IMR-90 (cell line): ENCODE data around the gene MPPED1. TPM values are rescaled to one million over a fixed set of nuclear protein-coding genes. Genes with fewer than 3 reads are reported as not detected.

Source experiments
- ATAC-seq: fragments of 200-7000 bp; cut with Tn5 transposase; 2 replicates; pipeline ENCODE4 v1.9.1; 2020; ENCODE audit warnings: low read depth, mild to moderate bottlenecking, moderate library complexity
- BruUV-seq: library from RNA; stranded (reverse); fragments of 400-500 nt; replicated peaks from 2 replicates; lab custom pipeline; 2021; lab: Mats Ljungman, UMichigan
- CTCF ChIA-PET: fragments of 300-600 bp; formaldehyde crosslinking; extraction: SDS; loops from one replicate; lab custom pipeline; 2021; ENCODE audit warnings: antibody characterized with exemption; lab: Yijun Ruan, JAX
- POLR2A ChIA-PET: fragments of 300-600 bp; sonication (Branson Sonifier 250); formaldehyde crosslinking; loops from one replicate; lab custom pipeline; 2022; ENCODE audit warnings: antibody characterized with exemption; ENCODE audit not compliant: unreplicated experiment; lab: Charles Lee
- DNase-seq: peaks from one replicate; pipeline ENCODE4 v3.0.0; 2013
- H2AFZ ChIP-seq: replicated peaks from 2 replicates; pipeline ENCODE3; 2013; ENCODE audit warnings: low read length, mild to moderate bottlenecking; ENCODE audit not compliant: poor library complexity
- H2AK5ac ChIP-seq: 2 replicates; pipeline ENCODE4 v1.6.1; 2013; ENCODE audit warnings: low read depth, low read length, inconsistent platforms
- H2AK9ac ChIP-seq: replicated peaks from 2 replicates; pipeline ENCODE3; 2013; ENCODE audit warnings: mild to moderate bottlenecking, low read depth, low read length, moderate library complexity; ENCODE audit not compliant: poor library complexity
- H2BK120ac ChIP-seq: 2 replicates; pipeline ENCODE4 v1.6.1; 2013; ENCODE audit warnings: low read depth, low read length, inconsistent platforms
- H2BK15ac ChIP-seq: 3 replicates; pipeline ENCODE4 v1.6.1; 2013; ENCODE audit warnings: low read depth, low read length, inconsistent platforms
- H2BK20ac ChIP-seq: 2 replicates; pipeline ENCODE4 v1.6.1; 2013; ENCODE audit warnings: low read depth, mild to moderate bottlenecking, inconsistent platforms, low read length, moderate library complexity
- H2BK5ac ChIP-seq: 2 replicates; pipeline ENCODE4 v1.6.1; 2013; ENCODE audit warnings: mild to moderate bottlenecking, low read depth, low read length, inconsistent platforms; ENCODE audit not compliant: poor library complexity, severe bottlenecking
- H3K14ac ChIP-seq: replicated peaks from 2 replicates; pipeline ENCODE4 v1.6.1; 2013; ENCODE audit warnings: low read depth, low read length, inconsistent platforms
- H3K18ac ChIP-seq: 2 replicates; pipeline ENCODE4 v1.6.1; 2013; ENCODE audit warnings: low read depth, low read length, control low read depth
- H3K23ac ChIP-seq: 2 replicates; pipeline ENCODE4 v1.6.1; 2013; ENCODE audit warnings: low read depth, low read length, inconsistent platforms
- H3K27ac ChIP-seq: 2 replicates; pipeline ENCODE4 v1.5.1; 2013; ENCODE audit warnings: mild to moderate bottlenecking, control low read depth, low read length; ENCODE audit not compliant: insufficient read depth
- H3K27me3 ChIP-seq: 2 replicates; pipeline ENCODE4 v1.6.1; 2013; ENCODE audit warnings: low read length; ENCODE audit not compliant: control insufficient read depth, insufficient read depth
- H3K36me3 ChIP-seq: 2 replicates; pipeline ENCODE4 v1.6.1; 2013; ENCODE audit warnings: low read length, mixed read lengths; ENCODE audit not compliant: control insufficient read depth, insufficient read depth
- H3K4ac ChIP-seq: 2 replicates; pipeline ENCODE4 v1.6.1; 2013; ENCODE audit warnings: low read depth, low read length, inconsistent platforms
- H3K4me1 ChIP-seq: 2 replicates; pipeline ENCODE4 v1.6.1; 2013; ENCODE audit warnings: low read length, mixed read lengths; ENCODE audit not compliant: control insufficient read depth, insufficient read depth
- H3K4me2 ChIP-seq: 2 replicates; pipeline ENCODE4 v1.6.1; 2013; ENCODE audit warnings: low read depth, mild to moderate bottlenecking, control low read depth, low read length, moderate library complexity
- H3K4me3 ChIP-seq: 2 replicates; pipeline ENCODE4 v1.5.1; 2013; ENCODE audit warnings: low read depth, mild to moderate bottlenecking, control low read depth, low read length, moderate library complexity; ENCODE audit not compliant: insufficient read depth
- H3K56ac ChIP-seq: 2 replicates; pipeline ENCODE4 v1.6.1; 2013; ENCODE audit warnings: low read length, inconsistent platforms; ENCODE audit not compliant: insufficient read depth; ENCODE audit errors: extremely low read depth
- H3K79me1 ChIP-seq, 2 experiments: 2 replicates each; pipeline ENCODE4 v1.6.1; 2013; ENCODE audit warnings: low read length in 2 of 2, inconsistent platforms in 1 of 2, low read depth in 1 of 2
- H3K9ac ChIP-seq: 2 replicates; pipeline ENCODE4 v1.6.1; 2013; ENCODE audit warnings: low read depth, low read length, control low read depth
- H3K9me1 ChIP-seq: 2 replicates; pipeline ENCODE4 v1.6.1; 2013; ENCODE audit warnings: low read length, inconsistent platforms; ENCODE audit not compliant: insufficient read depth
- H3K9me3 ChIP-seq: 2 replicates; pipeline ENCODE4 v1.6.1; 2013; ENCODE audit warnings: low read length; ENCODE audit not compliant: control insufficient read depth, insufficient read depth
- H4K20me1 ChIP-seq: 2 replicates; pipeline ENCODE4 v1.6.1; 2013; ENCODE audit warnings: low read length, inconsistent platforms; ENCODE audit not compliant: insufficient read depth
- H4K5ac ChIP-seq: 2 replicates; pipeline ENCODE4 v1.6.1; 2013; ENCODE audit warnings: mild to moderate bottlenecking, low read depth, low read length, control low read depth
- H4K8ac ChIP-seq, 2 experiments: 2 replicates each; pipeline ENCODE4 v1.6.1; 2013; ENCODE audit warnings: low read depth in 2 of 2, low read length in 2 of 2, control low read depth in 1 of 2, inconsistent platforms in 1 of 2
- H4K91ac ChIP-seq: 2 replicates; pipeline ENCODE4 v1.6.1; 2013; ENCODE audit warnings: low read depth, low read length, inconsistent platforms; ENCODE audit not compliant: insufficient read depth
- CEBPB ChIP-seq: IDR thresholded peaks from 2 replicates; pipeline ENCODE4 v1.6.1; 2012; ENCODE audit warnings: low read depth, low read length, improper control_type of control experiment
- CHD1 ChIP-seq: IDR thresholded peaks from 2 replicates; pipeline ENCODE4 v1.6.1; 2012; ENCODE audit warnings: low read depth, low read length, improper control_type of control experiment
- FOS ChIP-seq: fragments of 150-350 bp; IDR thresholded peaks from 2 replicates; pipeline ENCODE4 v1.6.1; 2016; ENCODE audit warnings: low read depth, low read length
- MAFK ChIP-seq: IDR thresholded peaks from 2 replicates; pipeline ENCODE4 v1.6.1; 2012; ENCODE audit warnings: low read depth, low read length, improper control_type of control experiment
- MAZ ChIP-seq: IDR thresholded peaks from 2 replicates; pipeline ENCODE4 v1.6.1; 2012; ENCODE audit warnings: low read depth, mild to moderate bottlenecking, low read length, improper control_type of control experiment, moderate library complexity, borderline replicate concordance
- MXI1 ChIP-seq: IDR thresholded peaks from 2 replicates; pipeline ENCODE4 v1.6.1; 2012; ENCODE audit warnings: low read depth, mild to moderate bottlenecking, low read length, moderate library complexity, borderline replicate concordance
- NFE2L2 ChIP-seq: fragments of 150-350 bp; IDR thresholded peaks from 2 replicates; pipeline ENCODE4 v1.6.1; 2016; ENCODE audit warnings: low read depth, mild to moderate bottlenecking, low read length
- POLR2A ChIP-seq: IDR thresholded peaks from 2 replicates; pipeline ENCODE4 v1.6.1; 2012; ENCODE audit warnings: mild to moderate bottlenecking, low read depth, low read length
- RAD21 ChIP-seq: IDR thresholded peaks from 2 replicates; pipeline ENCODE4 v1.6.1; 2012; ENCODE audit warnings: low read length, improper control_type of control experiment
- RCOR1 ChIP-seq: IDR thresholded peaks from 2 replicates; pipeline ENCODE4 v1.6.1; 2012; ENCODE audit warnings: mild to moderate bottlenecking, low read length, improper control_type of control experiment; ENCODE audit not compliant: insufficient replicate concordance
- RFX5 ChIP-seq: IDR thresholded peaks from 2 replicates; pipeline ENCODE4 v1.8.0; 2012; ENCODE audit warnings: low read depth, mild to moderate bottlenecking, low read length, moderate library complexity
- SMC3 ChIP-seq: fragments of 150-350 bp; IDR thresholded peaks from 2 replicates; pipeline ENCODE4 v1.6.1; 2016; ENCODE audit warnings: low read depth, mild to moderate bottlenecking, antibody characterized with exemption, low read length, moderate library complexity
- WGBS, 2 experiments: methylation state at CpG; one replicate each; pipeline versions ENCODE4 v1.1.5 to v1.1.7; 2013; ENCODE audit warnings: missing lambda C conversion rate in 2 of 2; ENCODE audit not compliant: insufficient read length in 1 of 2; ENCODE audit errors: extremely low coverage in 2 of 2; 5-methylcytosine and 5-hydroxymethylcytosine counted together
- dilution Hi-C: fragments of 300-500 bp; cut with HindIII; formaldehyde crosslinking; loops from one replicate; pipeline ENCODE4 v1.14.3; 2018; ENCODE audit warnings: low sequenced_read_pairs; ENCODE audit not compliant: unreplicated experiment
- in situ Hi-C: fragments of 300-500 bp; cut with MboI; formaldehyde crosslinking; loops from 3 replicates; pipeline ENCODE4 v1.14.3; 2019; ENCODE audit warnings: low sequenced_read_pairs, inconsistent platforms, mixed read lengths
- intact Hi-C: fragments of 100-400 bp; cut with micrococcal nuclease; formaldehyde crosslinking; loops from 2 replicates; pipeline ENCODE4 v1.10.0; 2022
- polyA plus RNA-seq, 3 experiments: library from polyadenylated mRNA; depleted of rRNA; stranded (reverse); fragments of >200 nt; gene quantifications; 2 replicates each; pipeline ENCODE4 v1.2.3, GENCODE V29; 2012; ENCODE audit warnings: low replicate concordance in 1 of 3
- total RNA-seq: library from RNA; depleted of rRNA; stranded (reverse); fragments of >200 nt; gene quantifications from 2 replicates; pipeline ENCODE4 v1.2.3, GENCODE V29; 2012
- TF ChIP-seq, protein P1 (sequence below): fragments of 150-350 bp; IDR thresholded peaks from 2 replicates; pipeline ENCODE4 v1.6.1; 2016; ENCODE audit warnings: low read depth, mild to moderate bottlenecking, low read length, moderate library complexity, borderline replicate concordance

The MPPED1 gene
- total and polyA plus RNA-seq, 2 of the 4 experiments (the other 2 are of a cell fraction) = not detected

GRCh38 chr22:43370036-43370435, 41.8 kb upstream of the MPPED1 start:
- CTCF ChIA-PET = no interaction called here

More at GRCh38 chr22:43370036-43370435, 41.8 kb upstream of the MPPED1 start:
- Histone ChIP-seq H4K8ac (no peak overlapping the region), H2BK15ac (no peak overlapping the region), H3K4me2 (no peak overlapping the region; the same call in 1 of the 2 replicates), H4K20me1 (no peaks in the 10 kb centered on the region), H3K4ac (no peak overlapping the region), H4K5ac (no peak overlapping the region), H2AK5ac (no peak overlapping the region), H3K9me1 (no peaks in the 10 kb centered on the region), H3K23ac (no peak overlapping the region), H3K4me3 (no peak overlapping the region), H3K18ac (no peak overlapping the region), H3K27ac (no peak overlapping the region), H3K79me1 (no peaks in the 10 kb centered on the region), H2BK120ac (no peak overlapping the region), H3K4me1 (no peaks in the 10 kb centered on the region), H3K9ac (no peak overlapping the region), H2AFZ (no peak overlapping the region), H3K14ac (no peak overlapping the region), H4K91ac (no peak overlapping the region), H2BK5ac (no peak overlapping the region), H3K36me3 (no peaks in the 10 kb centered on the region), H3K27me3 (peaks cover 8% of the 10 kb centered on the region), H2BK20ac (no peak overlapping the region), H3K9me3 (peaks cover 5% of the 10 kb centered on the region), H3K56ac (no peak overlapping the region), H2AK9ac (no peak overlapping the region)
- no TSS peak for BruUV-seq
- in situ Hi-C loops = loop anchor here (10.0 kb wide), 1 partner anchor 95 kb away; no protein-coding TSS in a partner anchor
- POLR2A ChIA-PET = no interaction called here
- intact Hi-C loops = no loop called here
- DNase-seq (no peak), ATAC-seq (no peak)
- TF ChIP-seq RAD21 (no peak), POLR2A (no peak), RCOR1 (no peak), MAZ (no peak), FOS (no peak), CEBPB (no peak), MAFK (no peak), RFX5 (no peak), MXI1 (no peak), NFE2L2 (no peak), SMC3 (no peak), CHD1 (no peak)
- TF ChIP-seq, protein P1, sequence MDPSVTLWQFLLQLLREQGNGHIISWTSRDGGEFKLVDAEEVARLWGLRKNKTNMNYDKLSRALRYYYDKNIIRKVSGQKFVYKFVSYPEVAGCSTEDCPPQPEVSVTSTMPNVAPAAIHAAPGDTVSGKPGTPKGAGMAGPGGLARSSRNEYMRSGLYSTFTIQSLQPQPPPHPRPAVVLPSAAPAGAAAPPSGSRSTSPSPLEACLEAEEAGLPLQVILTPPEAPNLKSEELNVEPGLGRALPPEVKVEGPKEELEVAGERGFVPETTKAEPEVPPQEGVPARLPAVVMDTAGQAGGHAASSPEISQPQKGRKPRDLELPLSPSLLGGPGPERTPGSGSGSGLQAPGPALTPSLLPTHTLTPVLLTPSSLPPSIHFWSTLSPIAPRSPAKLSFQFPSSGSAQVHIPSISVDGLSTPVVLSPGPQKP = no peak
- dilution Hi-C loops = no loop called here
- WGBS, 2 experiments = no CpG with 5 or more reads among the region's 9 CpGs
